Measurements from ENCODE around the gene KCNJ11.

KCNJ11 gene

GRCh38 chr11:17408641-17409040 lies 20.2 kb upstream of the KCNJ11 start:
- DNase-seq (ENCODE audit: low read depth, low spot score): no peak

DNA sequence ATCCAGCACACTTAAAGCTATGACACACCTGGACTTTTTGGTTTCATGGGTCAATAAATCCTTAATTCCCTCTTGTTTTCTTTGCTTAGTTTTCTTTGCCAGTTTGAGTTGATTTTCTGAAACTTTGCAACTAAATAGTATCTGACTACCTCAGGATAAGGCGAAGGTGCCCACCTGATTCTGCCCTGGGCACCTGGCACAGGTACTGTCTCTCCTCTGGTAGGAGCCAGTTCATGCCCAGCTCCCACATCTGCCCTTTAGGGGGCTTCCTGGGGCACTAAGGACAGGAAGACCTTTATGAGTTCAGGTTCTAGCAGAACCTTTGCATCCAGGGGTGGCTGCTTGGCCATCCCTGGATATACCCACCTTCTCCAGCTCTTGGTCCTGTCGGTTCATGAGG lies 19.6 kb upstream of the KCNJ11 start:
- DNase-seq (ENCODE audit: low read depth, low spot score): no peak

DNA sequence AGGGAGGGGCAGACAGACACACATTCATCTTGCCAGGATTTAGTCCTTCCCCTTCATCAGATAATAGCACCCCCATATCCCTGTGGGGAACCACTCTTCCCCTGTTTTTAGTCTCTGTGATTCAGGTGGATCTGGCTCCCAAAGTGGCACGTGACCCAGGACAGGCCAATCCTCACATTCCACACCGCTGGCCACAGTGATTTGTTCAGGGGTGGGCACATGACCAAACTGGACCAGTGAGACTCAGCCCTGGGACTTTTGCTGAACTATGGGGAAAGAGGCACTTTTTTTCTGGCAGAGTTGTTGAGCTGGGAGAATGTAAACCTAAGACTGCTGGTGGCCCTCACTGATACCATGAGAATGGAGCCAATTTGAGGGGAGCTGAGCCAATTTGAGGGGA lies 19.1 kb upstream of the KCNJ11 start:
- DNase-seq (ENCODE audit: low read depth, low spot score): no peak

GRCh38 chr11:17406818-17407149 lies 18.3 kb upstream of the KCNJ11 start:
- DNase-seq (ENCODE audit: low read depth, low spot score): no peak

- no peak for DNase-seq (ENCODE audit: low read depth, low spot score)
Measured at GRCh38 chr11:17406082-17406817, 17.8 kb upstream of the KCNJ11 start.

GRCh38 chr11:17405232-17406005 lies 17.0 kb upstream of the KCNJ11 start:
- DNase-seq (ENCODE audit: low read depth, low spot score): no peak

DNA sequence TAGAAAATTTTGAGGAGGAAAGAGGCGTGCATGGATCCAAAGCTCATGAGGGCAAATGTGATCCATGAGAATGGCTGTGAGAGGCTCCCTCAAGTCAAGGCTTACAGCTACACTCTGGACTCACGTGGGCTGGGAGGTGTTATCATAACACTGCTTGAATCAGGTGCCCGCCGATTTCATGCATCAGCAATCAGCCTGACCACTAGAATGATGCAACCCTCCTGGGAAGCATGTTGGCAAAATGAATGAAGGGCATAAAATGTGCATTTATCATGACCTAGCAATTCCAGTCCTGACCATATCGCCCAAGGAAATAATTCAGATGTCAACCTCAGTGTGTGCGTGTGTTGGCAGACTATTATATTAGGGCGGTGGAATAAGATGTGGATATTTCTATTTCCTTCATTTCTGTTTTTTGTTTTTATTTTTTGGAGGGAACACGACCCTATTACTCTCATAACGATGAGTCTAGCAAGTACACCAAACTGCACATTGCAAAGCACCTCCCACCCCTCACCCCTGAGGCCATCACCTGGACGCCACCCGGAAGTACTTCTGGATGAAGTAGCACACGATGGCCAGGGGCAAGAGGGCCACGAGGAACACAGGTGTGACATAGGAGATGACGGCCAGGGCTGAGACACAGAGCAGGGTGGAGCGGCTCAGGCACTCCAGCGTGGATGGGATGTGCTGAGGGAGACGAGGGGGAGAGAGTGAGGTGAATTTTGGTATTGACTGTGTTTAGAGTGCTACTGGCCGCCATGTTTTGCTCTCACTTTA lies 15.7 kb upstream of the KCNJ11 start:
- no peak for DNase-seq (ENCODE audit: low read depth, low spot score)

DNA sequence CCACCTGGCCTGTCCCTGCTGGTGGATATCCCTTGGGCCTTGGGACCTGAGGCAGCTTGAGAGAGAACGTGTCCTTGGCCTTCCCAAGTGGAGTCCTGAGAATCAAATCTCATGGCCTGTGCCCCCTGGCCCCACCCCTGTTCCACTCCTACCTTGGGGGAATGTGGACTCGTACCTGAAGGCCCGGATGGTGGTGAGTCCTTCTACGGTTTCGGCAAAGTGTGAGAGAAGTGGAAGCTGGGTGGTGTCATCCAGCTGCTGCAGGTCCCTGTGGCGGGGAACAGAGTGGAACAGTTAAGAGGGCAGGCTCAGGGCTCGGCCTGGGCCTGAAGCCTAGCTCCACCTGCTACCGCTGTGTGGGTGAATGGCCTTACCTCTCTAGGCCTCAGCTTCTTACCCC lies 14.0 kb upstream of the KCNJ11 start:
- DNase-seq (ENCODE audit: low read depth, low spot score): no peak

DNA sequence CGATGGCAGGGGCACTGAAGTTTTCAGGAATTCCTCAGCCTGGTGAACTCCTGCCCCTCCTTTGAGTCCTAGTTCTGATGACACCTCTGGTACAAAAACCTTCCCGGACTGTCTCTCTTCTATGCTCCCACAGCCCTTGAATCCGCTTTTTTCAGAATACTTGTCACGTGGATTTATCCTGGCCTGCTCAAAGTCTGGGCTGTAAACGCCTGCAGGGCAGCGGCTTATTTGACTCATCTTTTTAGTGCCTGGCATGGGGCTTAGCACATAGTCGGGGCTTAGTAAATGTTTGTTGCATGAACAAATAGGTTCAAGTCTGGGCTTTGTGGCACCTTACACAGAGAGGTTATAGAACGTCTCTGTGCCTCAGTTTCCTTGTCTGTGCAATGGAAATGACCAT lies 13.4 kb upstream of the KCNJ11 start:
- no peak for DNase-seq (ENCODE audit: low read depth, low spot score)

DNA sequence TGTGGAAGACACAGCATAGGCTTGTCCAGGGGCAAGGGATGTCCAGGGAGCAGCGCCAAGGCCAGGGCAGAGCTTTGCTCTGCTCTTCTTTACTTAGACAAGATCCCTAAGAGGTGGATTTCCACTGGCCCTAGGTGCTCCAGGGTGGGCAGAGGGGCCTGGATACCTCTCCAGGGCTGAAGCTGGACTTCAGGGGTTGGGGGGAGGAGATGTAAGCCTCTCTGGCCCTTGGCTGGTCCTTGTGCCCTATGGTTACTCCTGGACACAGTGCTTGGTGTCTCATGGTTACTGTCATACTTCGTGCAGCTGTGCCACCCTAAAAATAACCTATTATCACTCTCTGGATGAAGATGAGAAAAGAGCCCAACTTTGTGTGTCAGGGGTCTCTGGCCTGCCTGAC lies 12.9 kb upstream of the KCNJ11 start:
- no peak for DNase-seq (ENCODE audit: low read depth, low spot score)

GRCh38 chr11:17400048-17400775 lies 11.8 kb upstream of the KCNJ11 start:
- no peak for DNase-seq (ENCODE audit: low read depth, low spot score)

GRCh38 chr11:17399236-17399635 lies 10.8 kb upstream of the KCNJ11 start:
- no peak for DNase-seq (ENCODE audit: low read depth, low spot score)

DNA sequence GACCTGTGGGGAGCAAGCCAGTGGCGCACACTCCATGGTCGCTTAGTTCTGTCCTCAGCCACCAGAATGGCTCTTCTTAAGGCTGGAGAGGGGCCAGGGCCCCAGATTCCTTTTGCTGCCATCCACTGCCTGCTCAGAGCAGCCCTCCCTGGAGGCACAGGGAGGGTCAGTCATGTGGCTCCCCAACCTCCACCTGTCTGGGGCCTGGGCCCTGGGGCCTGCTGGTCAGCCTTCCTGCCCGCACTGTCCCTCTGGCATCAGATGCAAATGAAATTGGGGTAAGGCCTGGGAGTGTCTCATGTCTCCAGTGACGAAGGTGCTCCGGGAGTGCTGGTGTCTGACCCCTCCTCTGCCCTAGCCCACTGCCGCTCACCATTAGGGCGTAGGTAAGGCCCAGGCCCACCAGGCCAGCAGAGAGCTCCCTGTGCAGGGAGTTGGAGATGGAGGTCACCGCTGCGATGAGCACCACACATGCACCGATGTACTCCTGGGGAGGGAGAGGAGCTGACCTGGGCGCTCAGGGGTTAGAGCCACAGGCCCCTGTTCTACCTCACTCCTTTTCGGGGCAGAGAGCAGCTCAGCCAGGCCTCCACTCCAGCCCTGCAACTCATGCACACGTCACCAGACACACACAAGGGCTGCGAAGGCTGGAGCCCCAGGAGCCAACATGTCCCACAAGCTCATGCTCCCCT lies 9.0 kb upstream of the KCNJ11 start:
- no peak for DNase-seq (ENCODE audit: low read depth, low spot score)

DNA sequence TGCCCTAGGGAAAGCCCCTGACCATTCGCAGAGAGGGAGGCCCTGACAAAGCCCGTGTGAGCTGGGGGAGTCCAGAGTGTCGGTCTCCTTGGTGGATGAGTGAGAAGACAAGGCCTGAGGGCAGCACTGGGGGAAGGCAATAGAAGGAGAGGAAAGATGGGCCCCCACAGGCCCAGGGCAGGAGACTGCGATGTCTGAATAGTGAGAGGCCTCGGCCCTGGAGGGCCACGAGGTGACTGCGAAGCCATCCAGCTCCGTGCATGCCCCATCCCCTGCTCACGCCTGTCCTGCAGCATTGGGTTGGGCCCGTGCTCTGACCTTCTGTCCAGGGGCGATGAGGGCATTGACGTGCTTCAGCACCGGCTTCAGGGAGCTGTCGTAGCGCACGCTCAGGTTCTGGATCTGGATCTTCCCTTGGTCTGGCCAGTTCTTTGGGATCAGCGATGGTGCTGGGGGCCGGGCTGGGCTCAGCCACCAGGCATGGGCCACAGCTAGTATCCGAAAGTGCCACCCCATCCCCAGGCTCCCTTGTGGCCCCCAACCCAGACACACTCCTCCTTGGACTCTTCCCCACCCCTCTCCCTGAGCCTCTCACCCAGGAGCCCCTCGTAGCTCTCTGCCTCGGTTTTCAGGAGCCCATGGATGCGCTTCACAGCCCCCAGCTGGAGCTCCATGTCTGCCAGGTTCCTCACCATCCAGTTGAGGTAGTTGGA lies 8.3 kb upstream of the KCNJ11 start:
- no peak for DNase-seq (ENCODE audit: low read depth, low spot score)

- no peak for DNase-seq (ENCODE audit: low read depth, low spot score)
Measured at GRCh38 chr11:17395978-17396377, 7.5 kb upstream of the KCNJ11 start.

DNA sequence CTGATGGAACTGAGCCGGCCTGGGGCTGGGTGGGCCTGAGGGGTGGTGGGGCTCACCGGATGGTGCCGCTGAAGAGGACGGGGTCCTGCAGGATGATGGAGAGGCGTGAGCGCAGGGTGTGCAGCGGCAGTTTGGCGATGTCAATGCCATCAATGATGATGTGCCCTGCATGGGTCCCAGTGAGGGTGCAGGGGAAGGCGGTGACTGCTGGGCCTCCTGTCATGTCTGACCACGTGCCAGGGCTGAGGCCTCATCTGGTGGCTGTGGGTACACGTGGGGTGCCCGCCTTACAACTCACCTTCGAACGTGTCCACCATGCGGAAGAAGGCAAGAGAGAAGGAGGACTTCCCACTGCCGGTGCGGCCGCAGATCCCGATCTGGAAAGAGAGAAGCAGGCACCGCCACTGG lies 7.1 kb upstream of the KCNJ11 start:
- DNase-seq (ENCODE audit: low read depth, low spot score): no peak

GRCh38 chr11:17394743-17395390 lies 6.4 kb upstream of the KCNJ11 start:
- no peak for DNase-seq (ENCODE audit: low read depth, low spot score)

DNA sequence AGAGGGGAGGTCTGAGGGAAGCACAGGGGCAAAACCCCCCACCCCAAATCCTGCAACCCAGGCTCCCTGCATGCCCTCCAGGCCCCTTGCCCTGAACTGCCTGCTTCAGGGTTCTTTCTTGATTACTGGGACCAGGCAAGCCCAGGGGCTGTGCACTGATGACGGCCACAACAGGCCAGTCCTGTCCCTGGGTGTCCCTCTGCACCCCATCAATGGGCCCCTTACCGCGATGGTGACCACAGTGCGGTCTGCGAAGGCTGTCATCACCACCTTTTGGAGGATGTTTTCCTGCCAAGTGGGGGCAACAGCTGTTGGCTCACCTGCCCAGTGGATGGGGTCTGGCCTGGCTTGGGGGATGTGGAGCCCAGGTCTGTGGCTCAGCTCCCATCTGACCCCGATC lies 5.0 kb upstream of the KCNJ11 start:
- no peak for DNase-seq (ENCODE audit: low read depth, low spot score)

- no peak for DNase-seq (ENCODE audit: low read depth, low spot score)
Measured at GRCh38 chr11:17392872-17393271, 4.4 kb upstream of the KCNJ11 start.

Data from brain pericyte (primary cell).